SIG-M5 treated with dmso at 0.1 percent for 504 hours (cell line): ENCODE data around the gene PPP1R15A.
"Not testable (repeated sequence)": the region's sequence is repeated elsewhere in the genome, so short reads cannot be mapped to it uniquely, and the experiment has no call there.

Experiments
- DNase-seq: peaks from one replicate; lab custom pipeline; 2025; ENCODE audit not compliant: unreplicated experiment; lab: John Stamatoyannopoulos, UW

PPP1R15A gene

GRCh38 chr19:48910803-48911202 is 38.6 kb downstream of the PPP1R15A start:
- DNase-seq = no peak

GRCh38 chr19:48913114-48913889 is 41.1 kb downstream of the PPP1R15A start:
- no peak for DNase-seq

GRCh38 chr19:48914181-48914580 is 42.0 kb downstream of the PPP1R15A start:
- DNase-seq = no peak

- no peak for DNase-seq
Measured at GRCh38 chr19:48915757-48916156, 43.5 kb downstream of the PPP1R15A start.

GRCh38 chr19:48918071-48918470 is 45.9 kb downstream of the PPP1R15A start:
- DNase-seq = no peak

- DNase-seq = no peak
Measured at GRCh38 chr19:48918801-48919247, 46.6 kb downstream of the PPP1R15A start.

GRCh38 chr19:48919271-48919670 is 47.0 kb downstream of the PPP1R15A start:
- DNase-seq = not testable (repeated sequence)

- no peak for DNase-seq
Measured at GRCh38 chr19:48920949-48921348, 48.7 kb downstream of the PPP1R15A start.

GRCh38 chr19:48921721-48922500 is 49.7 kb downstream of the PPP1R15A start:
- DNase-seq = no peak

- DNase-seq = no peak
Measured at GRCh38 chr19:48922548-48923490, 50.6 kb downstream of the PPP1R15A start.

GRCh38 chr19:48925240-48925843 is 53.1 kb downstream of the PPP1R15A start:
- DNase-seq = no peak
